GM10248 (cell line): ENCODE results near the gene SEC16A.

Source experiments
- CTCF ChIA-PET: fragments of 300-600 bp; sonication (Branson Sonifier 250); formaldehyde crosslinking; extraction: SDS; loops from one replicate; lab custom pipeline; 2021; ENCODE audit warnings: antibody characterized with exemption; lab: Yijun Ruan, JAX
- POLR2A ChIA-PET: fragments of 350-650 bp; sonication (Branson Sonifier 250); formaldehyde crosslinking; extraction: SDS; loops from one replicate; lab custom pipeline; 2020; ENCODE audit warnings: antibody characterized with exemption; lab: Yijun Ruan, JAX
- DNase-seq: peaks from one replicate; pipeline ENCODE4 v3.0.0; 2012; ENCODE audit errors: extremely low spot score
- TF ChIP-seq, protein P1 (sequence below): IDR thresholded peaks from 2 replicates; pipeline ENCODE4 v1.5.1; 2012; ENCODE audit warnings: mild to moderate bottlenecking, low read depth; ENCODE audit errors: extremely low read depth, missing control alignments, control extremely low read depth

SEC16A gene

DNA sequence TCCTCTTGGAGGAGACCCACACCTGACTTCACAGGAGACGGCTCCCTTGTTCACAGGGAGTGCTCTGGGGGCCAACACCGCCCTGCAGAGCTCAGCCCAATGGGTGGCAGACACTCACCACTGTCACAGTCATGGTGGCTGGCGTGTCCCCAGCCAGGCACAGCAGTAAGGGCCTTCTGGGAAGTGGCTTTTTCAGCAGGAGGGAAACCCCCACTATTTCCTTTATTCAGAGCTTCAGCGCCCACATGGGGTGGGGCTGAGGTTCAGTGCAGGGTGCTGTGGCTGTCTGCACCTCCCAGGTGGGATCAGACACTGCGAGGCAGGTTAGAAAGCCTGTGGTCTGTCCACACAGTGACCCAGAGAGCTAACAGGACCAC, 79.3 kb downstream of the SEC16A start:
- DNase-seq: peak; percentile 82
- TF ChIP-seq, protein P1, sequence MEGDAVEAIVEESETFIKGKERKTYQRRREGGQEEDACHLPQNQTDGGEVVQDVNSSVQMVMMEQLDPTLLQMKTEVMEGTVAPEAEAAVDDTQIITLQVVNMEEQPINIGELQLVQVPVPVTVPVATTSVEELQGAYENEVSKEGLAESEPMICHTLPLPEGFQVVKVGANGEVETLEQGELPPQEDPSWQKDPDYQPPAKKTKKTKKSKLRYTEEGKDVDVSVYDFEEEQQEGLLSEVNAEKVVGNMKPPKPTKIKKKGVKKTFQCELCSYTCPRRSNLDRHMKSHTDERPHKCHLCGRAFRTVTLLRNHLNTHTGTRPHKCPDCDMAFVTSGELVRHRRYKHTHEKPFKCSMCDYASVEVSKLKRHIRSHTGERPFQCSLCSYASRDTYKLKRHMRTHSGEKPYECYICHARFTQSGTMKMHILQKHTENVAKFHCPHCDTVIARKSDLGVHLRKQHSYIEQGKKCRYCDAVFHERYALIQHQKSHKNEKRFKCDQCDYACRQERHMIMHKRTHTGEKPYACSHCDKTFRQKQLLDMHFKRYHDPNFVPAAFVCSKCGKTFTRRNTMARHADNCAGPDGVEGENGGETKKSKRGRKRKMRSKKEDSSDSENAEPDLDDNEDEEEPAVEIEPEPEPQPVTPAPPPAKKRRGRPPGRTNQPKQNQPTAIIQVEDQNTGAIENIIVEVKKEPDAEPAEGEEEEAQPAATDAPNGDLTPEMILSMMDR: no peak
- CTCF ChIA-PET: interaction anchor here (1.1 to 3.6 kb wide), 5 partner anchors 14 to 63 kb away, joined by 3 to 23 read pairs (median 6); partner anchors contain the start of gene DNLZ
- POLR2A ChIA-PET: interaction anchor here (1.7 kb wide), 1 partner anchor 40 kb away, joined by 6 read pairs; the partner anchor contains the start of gene DNLZ

DNA sequence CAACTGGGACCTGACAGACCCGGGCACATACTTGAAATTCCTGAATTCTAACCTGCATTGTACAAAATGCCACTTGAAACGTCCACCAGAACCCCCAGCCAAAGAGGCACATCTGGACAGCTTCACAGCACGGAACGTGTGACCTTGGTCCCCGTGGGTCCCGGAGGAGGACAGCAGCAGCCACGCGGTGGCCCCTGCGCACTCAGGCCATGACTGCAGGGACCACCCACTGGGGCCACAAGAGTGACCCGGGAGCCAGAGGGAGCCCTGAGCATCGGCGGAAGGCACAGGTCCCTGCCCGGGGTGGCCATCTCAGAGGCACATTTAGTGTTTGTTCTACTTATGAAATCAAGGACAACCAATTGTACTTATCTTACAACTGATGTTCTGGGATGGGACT, 80.8 kb downstream of the SEC16A start:
- TF ChIP-seq, protein P1: no peak
- CTCF ChIA-PET: interaction anchor here (1.2 to 3.6 kb wide), 9 partner anchors 7 to 232 kb away, joined by 3 to 23 read pairs (median 5); partner anchors contain the start of gene DNLZ
- no peak for DNase-seq
- POLR2A ChIA-PET: no interaction called here

DNA sequence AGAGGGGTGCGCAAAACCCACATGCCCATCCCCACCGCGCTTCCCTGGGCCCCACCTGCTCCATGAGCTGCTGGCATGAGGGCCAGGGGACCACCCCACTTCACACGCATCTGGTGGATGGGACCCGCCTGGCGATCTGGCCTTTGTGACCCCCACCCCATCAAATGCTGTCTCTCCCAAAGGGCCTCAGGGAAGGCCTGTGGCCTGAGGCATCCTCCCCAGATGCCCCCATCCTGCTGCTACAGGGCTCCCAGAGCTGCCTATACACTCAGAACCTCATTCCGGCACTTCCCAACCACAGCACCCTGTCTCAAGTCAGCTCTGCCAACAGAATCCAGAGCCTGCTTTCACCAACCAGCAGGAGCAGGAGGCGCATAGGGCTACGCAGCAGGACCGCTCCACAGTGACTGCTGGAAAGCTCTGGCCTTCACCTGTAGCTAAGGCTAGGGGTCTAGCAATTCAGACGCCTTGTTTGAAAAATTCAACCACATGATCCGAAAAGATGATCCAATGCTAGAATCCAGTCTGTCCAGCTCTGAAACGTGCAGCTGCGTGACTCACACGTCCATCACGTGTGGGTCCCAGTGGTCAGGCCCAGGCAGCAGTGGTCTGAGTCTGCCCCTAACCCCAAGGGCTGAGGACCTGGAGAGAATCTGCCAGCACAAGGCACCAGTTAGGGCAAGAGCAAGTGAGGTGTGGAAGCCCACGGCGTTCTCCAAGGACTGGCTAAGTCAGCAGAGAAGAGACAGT, 81.5 kb downstream of the SEC16A start:
- ChIA-PET POLR2A (no interaction called here), CTCF (interaction anchor here (0.8 to 3.6 kb wide), 12 partner anchors 8 to 519 kb away, joined by 3 to 23 read pairs (median 5); partner anchors contain the start of gene DNLZ)
- DNase-seq: no peak
- TF ChIP-seq, protein P1: no peak

DNA sequence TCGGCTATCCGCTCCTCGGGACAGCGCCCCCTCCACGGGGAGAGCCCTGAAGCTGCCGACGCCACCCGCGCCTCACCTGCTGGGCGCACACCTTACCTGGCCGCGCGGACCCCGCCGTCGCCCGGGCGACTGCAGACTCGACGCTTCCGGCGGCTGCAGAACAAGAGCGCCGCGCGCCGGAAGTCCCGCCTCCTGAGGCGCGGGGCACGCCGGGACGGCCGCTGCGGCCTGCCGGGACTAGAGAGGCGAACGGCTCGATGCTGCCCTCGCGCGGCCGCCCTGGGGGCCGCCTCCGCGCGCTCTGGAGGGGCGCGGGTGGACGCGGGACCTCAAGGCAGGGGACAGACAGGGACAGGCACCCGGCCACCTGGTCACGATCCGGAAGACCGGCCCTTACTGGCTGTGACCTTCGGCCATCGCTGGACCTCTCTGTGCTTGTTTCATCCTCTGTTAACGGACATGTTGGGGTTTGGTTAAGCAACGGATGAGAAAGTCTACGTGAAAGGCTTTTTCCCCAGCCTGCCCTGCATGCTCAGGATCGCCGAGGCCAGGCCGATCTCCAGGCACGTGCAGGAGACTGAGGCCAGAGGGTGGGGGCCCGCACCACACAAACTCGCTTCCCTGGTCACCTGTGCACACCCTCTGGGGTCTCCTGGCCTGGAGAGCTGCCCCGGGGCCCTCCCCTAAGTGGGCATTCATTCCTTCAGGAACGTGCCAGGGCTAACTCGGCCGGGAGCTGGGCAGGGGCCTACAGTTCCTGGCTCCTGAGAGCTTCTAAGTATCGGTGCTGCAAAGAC, 82.6 kb downstream of the SEC16A start, which contains the start of gene SNAPC4:
TSS of gene SNAPC4 (minus strand) at position 133 of the 797 bp plus-strand sequence. CDS start 1,742 bp downstream, outside the sequence.
- peak; percentile 97 for DNase-seq
- ChIA-PET CTCF (interaction anchor here (0.8 to 3.6 kb wide), 10 partner anchors 9 to 520 kb away, joined by 3 to 23 read pairs (median 4); partner anchors contain the start of gene DNLZ), POLR2A (no interaction called here)
- TF ChIP-seq, protein P1: peak; percentile 94

DNA sequence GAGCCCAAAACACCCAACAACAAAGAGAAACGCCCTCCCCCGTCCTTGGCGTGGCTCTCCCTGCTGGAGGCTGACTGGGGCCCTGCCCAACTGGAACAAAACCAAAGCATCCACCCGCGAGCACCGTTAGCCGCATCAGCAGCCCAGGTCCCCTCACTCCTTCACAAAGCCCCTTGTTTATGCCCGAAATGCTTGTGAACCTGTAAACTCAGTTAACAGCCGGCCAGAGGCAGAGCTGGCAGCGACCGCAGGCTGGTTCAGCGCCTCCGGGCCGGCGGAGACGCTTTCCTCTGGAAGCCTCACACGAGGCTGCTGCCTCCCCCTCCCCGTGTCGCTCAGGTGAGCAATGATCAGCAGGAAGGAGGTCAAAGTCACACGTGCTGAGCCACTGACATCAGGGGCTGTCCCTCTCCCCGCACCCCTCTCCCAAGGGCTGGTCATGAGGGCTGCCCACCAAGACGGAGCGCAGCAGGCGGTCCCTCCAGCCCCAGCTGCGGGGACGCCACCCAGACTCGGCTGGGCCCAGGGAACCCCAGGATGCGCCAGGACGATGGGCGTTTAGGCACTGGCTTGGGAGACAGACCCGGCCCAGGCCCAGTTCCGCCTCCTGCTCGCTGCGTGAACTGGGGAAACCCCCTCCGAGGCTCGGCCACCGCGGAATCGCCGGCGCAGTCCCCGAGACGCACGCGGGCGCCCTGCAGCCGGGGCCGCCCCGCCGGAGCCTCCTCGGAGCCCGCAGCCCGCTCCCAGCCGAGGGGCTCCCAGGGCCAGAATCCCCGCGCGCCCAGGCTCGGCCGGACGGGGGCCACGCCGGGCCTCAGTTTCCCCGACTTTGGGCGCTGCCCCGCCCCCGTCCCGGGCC, 83.4 kb downstream of the SEC16A start:
- TF ChIP-seq, protein P1: no peak
- CTCF ChIA-PET: interaction anchor here (1.0 to 1.3 kb wide), 2 partner anchors 8 to 36 kb away, joined by 3 read pairs; no protein-coding TSS in a partner anchor
- peak; percentile 66 for DNase-seq
- POLR2A ChIA-PET: no interaction called here
